Breast epithelium (tissue), 3 donors: Measurements from ENCODE around the gene REV3L.

Experiments used
- POLR2A ChIP-seq: fragments of 450-650 bp; IDR thresholded peaks from one replicate; pipeline ENCODE4 v1.6.1; 2016; ENCODE audit warnings: antibody characterized with exemption, mild to moderate bottlenecking, moderate library complexity
- POLR2AphosphoS5 ChIP-seq, 3 donors: sonication (generic); formaldehyde crosslinking; IDR thresholded peaks; one replicate each; pipeline ENCODE4 v1.6.1; 2017; ENCODE audit warnings: antibody characterized with exemption in 3 of 3
- TF ChIP-seq, protein P1 (sequence below), 3 donors: fragments of 450-650 bp; IDR thresholded peaks; one replicate each; pipeline ENCODE4 v1.5.1; 2016 to 2017; ENCODE audit warnings: antibody characterized with exemption in 3 of 3, mild to moderate bottlenecking in 3 of 3, moderate library complexity in 3 of 3

DNA sequence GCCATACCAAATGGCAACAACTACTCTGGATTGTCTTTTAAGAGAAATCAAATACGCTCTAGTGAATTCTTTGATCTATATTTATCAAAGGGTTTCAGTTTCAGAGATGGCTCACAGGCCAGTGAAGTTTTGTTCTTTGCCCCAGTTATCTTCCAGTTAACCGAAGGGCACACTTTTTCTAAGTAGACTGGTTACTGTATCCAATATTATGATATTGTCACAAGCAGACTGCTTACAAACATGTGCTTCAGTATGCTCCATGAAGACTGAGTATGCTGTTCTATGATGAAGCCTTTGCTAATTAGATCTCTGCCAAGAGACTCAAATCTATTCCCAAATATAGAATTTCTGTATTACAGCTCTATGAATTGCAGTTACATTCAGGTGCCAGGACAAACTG is 181.1 kb downstream of the REV3L start:
- TF ChIP-seq POLR2AphosphoS5 (IDR thresholded peaks at IDR 0.05): no peak
- TF ChIP-seq, protein P1, sequence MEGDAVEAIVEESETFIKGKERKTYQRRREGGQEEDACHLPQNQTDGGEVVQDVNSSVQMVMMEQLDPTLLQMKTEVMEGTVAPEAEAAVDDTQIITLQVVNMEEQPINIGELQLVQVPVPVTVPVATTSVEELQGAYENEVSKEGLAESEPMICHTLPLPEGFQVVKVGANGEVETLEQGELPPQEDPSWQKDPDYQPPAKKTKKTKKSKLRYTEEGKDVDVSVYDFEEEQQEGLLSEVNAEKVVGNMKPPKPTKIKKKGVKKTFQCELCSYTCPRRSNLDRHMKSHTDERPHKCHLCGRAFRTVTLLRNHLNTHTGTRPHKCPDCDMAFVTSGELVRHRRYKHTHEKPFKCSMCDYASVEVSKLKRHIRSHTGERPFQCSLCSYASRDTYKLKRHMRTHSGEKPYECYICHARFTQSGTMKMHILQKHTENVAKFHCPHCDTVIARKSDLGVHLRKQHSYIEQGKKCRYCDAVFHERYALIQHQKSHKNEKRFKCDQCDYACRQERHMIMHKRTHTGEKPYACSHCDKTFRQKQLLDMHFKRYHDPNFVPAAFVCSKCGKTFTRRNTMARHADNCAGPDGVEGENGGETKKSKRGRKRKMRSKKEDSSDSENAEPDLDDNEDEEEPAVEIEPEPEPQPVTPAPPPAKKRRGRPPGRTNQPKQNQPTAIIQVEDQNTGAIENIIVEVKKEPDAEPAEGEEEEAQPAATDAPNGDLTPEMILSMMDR (IDR thresholded peaks at IDR 0.05): no peak
- TF ChIP-seq POLR2A: no peak
